HepG2 (cell line): ENCODE results near the gene RDH14. TPM values are rescaled to one million over a fixed set of nuclear protein-coding genes. Genes with fewer than 3 reads are reported as not detected.

Source experiments
- CREM ChIP-seq, 2 experiments: sonication (generic) in 1 of 2; formaldehyde crosslinking in 1 of 2; IDR thresholded peaks; 2 replicates each; pipeline versions ENCODE4 v1.4.0 to v1.6.1; 2016 to 2020; ENCODE audit warnings: antibody characterized with exemption in 1 of 2, mild to moderate bottlenecking in 1 of 2, missing genetic modification reagents in 1 of 2
- MXI1 ChIP-seq: IDR thresholded peaks from 3 replicates; pipeline ENCODE4 v1.6.1; 2012; ENCODE audit warnings: low read depth, low read length, inconsistent platforms, borderline replicate concordance
- RBFOX2 ChIP-seq: fragments of 200-400 bp; formaldehyde crosslinking; IDR thresholded peaks from 2 replicates; pipeline ENCODE4 v1.6.1; 2017; ENCODE audit warnings: low read depth, mild to moderate bottlenecking, low read length
- RFX1 ChIP-seq: fragments of 450-650 bp; IDR thresholded peaks from 2 replicates; pipeline ENCODE4 v1.6.1; 2017
- STAG1 ChIP-seq: sonication (generic); formaldehyde crosslinking; IDR thresholded peaks from 2 replicates; pipeline ENCODE4 v1.4.0; 2020; ENCODE audit warnings: missing genetic modification reagents
- ZNF367 ChIP-seq: sonication (generic); formaldehyde crosslinking; IDR thresholded peaks from 2 replicates; pipeline ENCODE4 v1.4.0; 2020; ENCODE audit warnings: missing genetic modification reagents, borderline replicate concordance
- ZNF382 ChIP-seq: sonication (generic); formaldehyde crosslinking; IDR thresholded peaks from 2 replicates; pipeline ENCODE4 v1.5.0; 2020; ENCODE audit warnings: missing genetic modification reagents, mild to moderate bottlenecking, borderline replicate concordance
- ZNF556 ChIP-seq: sonication (generic); formaldehyde crosslinking; IDR thresholded peaks from 2 replicates; pipeline ENCODE4 v1.4.0; 2020; ENCODE audit warnings: mild to moderate bottlenecking, missing genetic modification reagents, borderline replicate concordance
- ZNF567 ChIP-seq: sonication (generic); formaldehyde crosslinking; IDR thresholded peaks from 2 replicates; pipeline ENCODE4 v1.8.1; 2023; ENCODE audit warnings: mild to moderate bottlenecking, missing genetic modification reagents, borderline replicate concordance
- ZNF619 ChIP-seq: sonication (generic); formaldehyde crosslinking; IDR thresholded peaks from 2 replicates; pipeline ENCODE4 v1.4.0; 2020; ENCODE audit warnings: mild to moderate bottlenecking, missing genetic modification reagents
- ZNF713 ChIP-seq: sonication (generic); formaldehyde crosslinking; IDR thresholded peaks from 2 replicates; pipeline ENCODE4 v1.4.0; 2020; ENCODE audit warnings: mild to moderate bottlenecking, missing genetic modification reagents
- ZNF850 ChIP-seq: sonication (generic); formaldehyde crosslinking; conservative IDR thresholded peaks from 2 replicates; pipeline ENCODE4 v1.9.0; 2021; ENCODE audit warnings: mild to moderate bottlenecking, missing genetic modification reagents
- polyA plus RNA-seq, 8 experiments: library from polyadenylated mRNA; depleted of rRNA in 3 of 8; stranded (reverse) in 7 of 8; unstranded in 1 of 8; fragments of >200 nt; fragmentation: Illumina TruSeq in 4 of 8; extraction: Trizol in 4 of 8; gene quantifications; 2 replicates each; pipeline versions ENCODE4 v1.2.1 to v1.2.3, GENCODE V29; 2011 to 2016; ENCODE audit warnings: low read depth in 4 of 8, missing spikeins in 1 of 8, mixed read lengths in 1 of 8; ENCODE audit not compliant: insufficient read depth in 1 of 8
- total RNA-seq, 5 experiments: library from RNA; depleted of rRNA; stranded (reverse); fragments of >200 nt; fragmentation: Illumina TruSeq; extraction: Trizol; gene quantifications; 2 replicates each; pipeline ENCODE4 v1.2.3, GENCODE V29; 2016; ENCODE audit warnings: low read depth in 1 of 5
- TF ChIP-seq, protein P1 (sequence below), 2 experiments: fragments of 450-650 bp in 1 of 2; sonication (generic) in 1 of 2; formaldehyde crosslinking in 1 of 2; IDR thresholded peaks; 2 replicates each; pipeline versions ENCODE4 v1.6.1 to v1.8.0; 2016 to 2022; ENCODE audit warnings: antibody characterized with exemption in 1 of 2, mild to moderate bottlenecking in 1 of 2, missing genetic modification reagents in 1 of 2
- TF ChIP-seq, protein P2 (sequence below): sonication (generic); formaldehyde crosslinking; IDR thresholded peaks from 2 replicates; pipeline ENCODE4 v1.5.0; 2020; ENCODE audit warnings: mild to moderate bottlenecking, missing genetic modification reagents
- TF ChIP-seq, protein P3 (sequence below): sonication (generic); formaldehyde crosslinking; IDR thresholded peaks from 2 replicates; pipeline ENCODE4 v1.8.0; 2022; ENCODE audit warnings: mild to moderate bottlenecking, missing genetic modification reagents

RDH14 gene
- total and polyA plus RNA-seq, 2 of the 13 experiments (the other 11 are each of a cell fraction or from before 2014, with no cell fraction given) = 27.4 to 39.9 TPM

DNA sequence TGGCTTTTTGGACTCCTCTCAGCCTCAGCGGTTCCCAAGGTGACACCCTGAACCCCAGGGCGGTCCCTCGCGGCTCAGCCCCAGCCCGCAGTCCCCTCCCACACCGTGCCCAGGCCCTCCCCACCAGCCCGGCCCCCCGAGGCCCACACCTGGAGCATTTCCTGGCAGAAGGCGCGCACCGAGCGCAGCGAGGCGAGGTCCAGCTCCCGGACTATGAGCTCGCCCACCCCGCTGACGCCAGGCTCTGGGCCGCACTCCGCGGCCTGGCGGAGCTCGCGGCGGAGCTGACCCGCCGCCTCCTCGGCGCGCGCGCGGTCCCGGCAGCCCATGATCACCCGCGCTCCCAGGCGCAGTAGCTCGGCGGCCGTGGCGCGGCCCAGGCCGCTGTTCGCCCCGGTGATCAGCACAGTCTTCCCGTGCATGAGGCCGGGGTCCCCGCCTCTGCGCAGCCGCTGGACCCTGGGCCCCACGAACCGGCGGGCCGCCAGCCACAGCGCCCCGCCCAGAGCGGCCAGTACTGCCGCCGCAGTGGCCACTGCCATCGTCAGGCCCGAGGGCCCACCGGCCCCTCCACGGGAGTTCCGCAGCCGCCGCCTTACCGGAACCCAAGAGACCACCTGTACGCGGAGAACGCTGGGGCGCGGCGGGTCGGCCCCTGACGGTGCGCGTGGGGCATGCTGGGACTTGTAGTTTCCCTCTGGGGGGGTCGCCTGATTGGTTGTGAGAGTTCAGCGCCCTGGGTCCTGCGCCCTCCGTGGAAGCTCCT is at the start of gene RDH14 (continued):
- TF ChIP-seq, protein P1, sequence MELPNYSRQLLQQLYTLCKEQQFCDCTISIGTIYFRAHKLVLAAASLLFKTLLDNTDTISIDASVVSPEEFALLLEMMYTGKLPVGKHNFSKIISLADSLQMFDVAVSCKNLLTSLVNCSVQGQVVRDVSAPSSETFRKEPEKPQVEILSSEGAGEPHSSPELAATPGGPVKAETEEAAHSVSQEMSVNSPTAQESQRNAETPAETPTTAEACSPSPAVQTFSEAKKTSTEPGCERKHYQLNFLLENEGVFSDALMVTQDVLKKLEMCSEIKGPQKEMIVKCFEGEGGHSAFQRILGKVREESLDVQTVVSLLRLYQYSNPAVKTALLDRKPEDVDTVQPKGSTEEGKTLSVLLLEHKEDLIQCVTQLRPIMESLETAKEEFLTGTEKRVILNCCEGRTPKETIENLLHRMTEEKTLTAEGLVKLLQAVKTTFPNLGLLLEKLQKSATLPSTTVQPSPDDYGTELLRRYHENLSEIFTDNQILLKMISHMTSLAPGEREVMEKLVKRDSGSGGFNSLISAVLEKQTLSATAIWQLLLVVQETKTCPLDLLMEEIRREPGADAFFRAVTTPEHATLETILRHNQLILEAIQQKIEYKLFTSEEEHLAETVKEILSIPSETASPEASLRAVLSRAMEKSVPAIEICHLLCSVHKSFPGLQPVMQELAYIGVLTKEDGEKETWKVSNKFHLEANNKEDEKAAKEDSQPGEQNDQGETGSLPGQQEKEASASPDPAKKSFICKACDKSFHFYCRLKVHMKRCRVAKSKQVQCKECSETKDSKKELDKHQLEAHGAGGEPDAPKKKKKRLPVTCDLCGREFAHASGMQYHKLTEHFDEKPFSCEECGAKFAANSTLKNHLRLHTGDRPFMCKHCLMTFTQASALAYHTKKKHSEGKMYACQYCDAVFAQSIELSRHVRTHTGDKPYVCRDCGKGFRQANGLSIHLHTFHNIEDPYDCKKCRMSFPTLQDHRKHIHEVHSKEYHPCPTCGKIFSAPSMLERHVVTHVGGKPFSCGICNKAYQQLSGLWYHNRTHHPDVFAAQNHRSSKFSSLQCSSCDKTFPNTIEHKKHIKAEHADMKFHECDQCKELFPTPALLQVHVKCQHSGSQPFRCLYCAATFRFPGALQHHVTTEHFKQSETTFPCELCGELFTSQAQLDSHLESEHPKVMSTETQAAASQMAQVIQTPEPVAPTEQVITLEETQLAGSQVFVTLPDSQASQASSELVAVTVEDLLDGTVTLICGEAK (IDR thresholded peaks at IDR 0.05) = no peak
- TF ChIP-seq, protein P1 (CRISPR knock-in tag; IDR thresholded peaks at IDR 0.05) = peak; percentile 87
- TF ChIP-seq, protein P2, sequence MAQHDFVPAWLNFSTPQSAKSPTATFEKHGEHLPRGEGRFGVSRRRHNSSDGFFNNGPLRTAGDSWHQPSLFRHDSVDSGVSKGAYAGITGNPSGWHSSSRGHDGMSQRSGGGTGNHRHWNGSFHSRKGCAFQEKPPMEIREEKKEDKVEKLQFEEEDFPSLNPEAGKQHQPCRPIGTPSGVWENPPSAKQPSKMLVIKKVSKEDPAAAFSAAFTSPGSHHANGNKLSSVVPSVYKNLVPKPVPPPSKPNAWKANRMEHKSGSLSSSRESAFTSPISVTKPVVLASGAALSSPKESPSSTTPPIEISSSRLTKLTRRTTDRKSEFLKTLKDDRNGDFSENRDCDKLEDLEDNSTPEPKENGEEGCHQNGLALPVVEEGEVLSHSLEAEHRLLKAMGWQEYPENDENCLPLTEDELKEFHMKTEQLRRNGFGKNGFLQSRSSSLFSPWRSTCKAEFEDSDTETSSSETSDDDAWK = no peak
- TF ChIP-seq MXI1 = peak; percentile 81; the same call in 2 of the 3 replicates
- peak; percentile 46; the same call in 1 of the 2 replicates for TF ChIP-seq RFX1
- TF ChIP-seq ZNF619 (CRISPR knock-in tag) = peak; percentile 90; the same call in 1 of the 2 replicates
- TF ChIP-seq ZNF382 (CRISPR knock-in tag) = no peak
- TF ChIP-seq ZNF567 (CRISPR knock-in tag) = peak; percentile 94; the same call in 1 of the 2 replicates
- no peak for TF ChIP-seq STAG1 (CRISPR knock-in tag)
- peak; percentile 94 for TF ChIP-seq CREM (IDR thresholded peaks at IDR 0.05)
- TF ChIP-seq CREM (CRISPR knock-in tag; IDR thresholded peaks at IDR 0.05) = no peak
- TF ChIP-seq ZNF850 (CRISPR knock-in tag) = peak; percentile 94; the same call in 1 of the 2 replicates
- TF ChIP-seq ZNF367 (CRISPR knock-in tag) = no peak
- TF ChIP-seq RBFOX2 = peak; percentile 99
- peak; percentile 98; the same call in 1 of the 2 replicates for TF ChIP-seq ZNF556 (CRISPR knock-in tag)
- TF ChIP-seq, protein P3, sequence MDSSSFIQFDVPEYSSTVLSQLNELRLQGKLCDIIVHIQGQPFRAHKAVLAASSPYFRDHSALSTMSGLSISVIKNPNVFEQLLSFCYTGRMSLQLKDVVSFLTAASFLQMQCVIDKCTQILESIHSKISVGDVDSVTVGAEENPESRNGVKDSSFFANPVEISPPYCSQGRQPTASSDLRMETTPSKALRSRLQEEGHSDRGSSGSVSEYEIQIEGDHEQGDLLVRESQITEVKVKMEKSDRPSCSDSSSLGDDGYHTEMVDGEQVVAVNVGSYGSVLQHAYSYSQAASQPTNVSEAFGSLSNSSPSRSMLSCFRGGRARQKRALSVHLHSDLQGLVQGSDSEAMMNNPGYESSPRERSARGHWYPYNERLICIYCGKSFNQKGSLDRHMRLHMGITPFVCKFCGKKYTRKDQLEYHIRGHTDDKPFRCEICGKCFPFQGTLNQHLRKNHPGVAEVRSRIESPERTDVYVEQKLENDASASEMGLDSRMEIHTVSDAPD = peak; percentile 62
- 0 out of 2 replicates have a peak, but pooled peaks have one; percentile 51 for TF ChIP-seq ZNF713 (CRISPR knock-in tag)
